GM18951 (cell line): ENCODE measurements around the gene EFEMP2.
"Not testable (repeated sequence)": the region's sequence is repeated elsewhere in the genome, so short reads cannot be mapped to it uniquely, and the experiment has no call there.

Experiments
- POLR2A ChIP-seq: IDR thresholded peaks from 4 replicates; pipeline ENCODE4 v1.6.1; 2011; ENCODE audit warnings: mild to moderate bottlenecking; ENCODE audit not compliant: insufficient read length, insufficient read depth; ENCODE audit errors: extremely low read depth
- in situ Hi-C: fragments of 300-500 bp; cut with MboI; formaldehyde crosslinking; loops from one replicate; pipeline ENCODE4 v1.12.0; 2022; ENCODE audit warnings: low sequenced_read_pairs, mixed read lengths, inconsistent platforms; ENCODE audit not compliant: unreplicated experiment

Gene EFEMP2

DNA sequence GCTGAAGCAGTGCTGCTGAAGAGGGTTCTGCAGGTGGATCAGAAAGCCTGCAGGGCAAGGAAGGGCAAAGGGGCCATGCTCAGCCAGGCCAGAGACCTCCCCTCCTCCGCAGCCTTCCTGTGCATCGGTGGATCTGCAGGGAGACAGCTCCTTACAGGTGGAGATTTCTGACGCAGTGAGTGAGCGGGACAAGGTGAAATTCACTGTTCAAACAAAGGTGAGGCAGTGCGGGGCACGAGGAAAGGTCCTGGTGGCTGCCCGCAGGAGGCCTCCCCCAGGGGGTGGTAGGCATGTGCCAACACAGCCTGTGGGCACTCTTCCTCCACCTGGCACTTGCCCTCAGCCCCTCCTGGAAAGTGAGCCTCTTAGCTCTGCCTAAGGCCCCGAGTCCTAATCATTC is 23.2 kb downstream of the EFEMP2 start:
- no peak for TF ChIP-seq POLR2A
- in situ Hi-C loops, result no loop called here

DNA sequence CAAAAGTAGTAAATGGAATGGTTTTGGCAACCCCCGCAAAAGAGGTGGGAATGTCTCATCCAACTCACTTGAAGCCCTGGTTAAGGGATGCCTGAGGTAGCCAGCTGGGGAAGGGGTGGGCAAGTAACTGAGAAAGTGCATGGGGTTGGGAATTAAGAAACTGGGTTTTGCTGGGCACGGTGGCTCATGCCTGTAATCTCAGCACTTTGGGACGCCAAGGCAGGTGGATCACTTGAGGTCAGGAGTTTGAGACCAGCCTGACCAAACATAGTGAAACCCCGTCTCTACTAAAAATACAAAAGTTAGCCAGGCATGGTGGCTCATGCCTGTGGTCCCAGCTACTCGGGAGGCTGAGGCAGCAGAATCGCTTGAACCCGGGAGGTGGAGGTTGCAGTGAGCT is 23.9 kb downstream of the EFEMP2 start:
- in situ Hi-C loops, result not testable (repeated sequence)

DNA sequence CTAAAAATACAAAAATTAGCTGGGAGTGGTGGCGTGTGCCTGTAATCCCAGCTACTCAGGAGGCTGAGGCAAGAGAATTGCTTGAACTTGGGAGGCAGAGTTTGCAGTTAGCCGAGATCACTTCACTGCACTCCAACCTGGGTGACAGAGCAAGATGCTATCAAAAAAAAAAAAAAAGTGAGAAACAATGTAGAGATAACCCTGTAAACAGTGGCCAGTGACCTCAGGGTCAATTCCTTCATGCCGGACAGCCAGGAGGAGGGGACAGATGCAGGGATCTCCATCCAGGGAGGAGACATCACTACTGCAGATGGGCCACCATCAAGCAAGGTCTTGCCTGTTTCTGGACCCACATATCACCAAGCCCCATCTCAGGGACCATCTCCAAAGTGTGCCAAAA is 24.9 kb downstream of the EFEMP2 start:
- in situ Hi-C loops, result no loop called here
- TF ChIP-seq POLR2A, result no peak

DNA sequence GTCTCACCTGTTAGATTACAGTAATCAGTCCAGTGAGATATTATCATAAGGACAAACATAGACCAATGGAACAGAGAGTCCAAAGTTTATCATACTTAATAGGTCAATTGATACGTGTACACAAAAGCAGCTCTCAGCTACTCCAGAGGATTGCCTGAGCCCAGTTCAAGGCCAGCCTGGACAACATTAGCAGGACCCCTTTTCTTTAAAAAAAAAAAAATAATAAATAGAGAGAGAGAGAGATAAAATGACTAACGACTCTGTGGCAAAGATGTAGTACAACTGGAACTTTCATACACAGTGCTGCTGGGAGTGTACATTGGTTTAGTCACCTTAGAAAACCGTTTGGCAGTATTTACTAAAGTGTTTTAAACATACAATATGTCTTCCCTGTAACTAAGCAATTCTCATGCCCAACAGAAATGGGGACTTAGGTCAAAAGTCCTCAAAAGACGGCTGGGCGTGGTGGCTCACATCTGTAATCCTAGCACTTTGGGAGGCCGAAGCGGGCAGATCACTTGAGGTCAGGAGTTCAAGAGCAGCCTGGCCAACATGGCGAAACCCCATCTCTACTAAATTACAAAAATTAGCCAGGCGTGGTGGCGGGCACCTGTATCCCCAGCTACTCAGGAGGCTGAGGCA is 28.2 kb downstream of the EFEMP2 start:
- in situ Hi-C loops, result no loop called here
- no peak for TF ChIP-seq POLR2A

DNA sequence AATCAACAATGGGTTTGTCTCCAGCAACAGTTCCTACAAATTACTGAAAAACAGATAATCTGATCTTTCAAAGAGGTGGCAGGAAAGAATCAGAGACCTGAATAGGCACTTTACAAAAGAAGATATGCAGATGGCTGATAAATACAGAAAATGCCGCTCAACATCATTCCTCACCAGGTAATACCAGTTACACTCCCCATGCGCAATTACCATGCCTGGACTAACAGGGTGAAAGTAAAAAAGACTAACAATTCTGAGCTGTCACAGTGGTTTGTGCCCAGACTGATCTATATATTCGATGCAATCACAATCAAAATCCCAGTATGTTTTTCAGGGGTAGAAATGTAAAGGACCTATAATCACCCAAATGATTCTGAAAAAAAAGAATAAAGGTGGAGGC is 28.8 kb downstream of the EFEMP2 start:
- in situ Hi-C loops, result no loop called here

DNA sequence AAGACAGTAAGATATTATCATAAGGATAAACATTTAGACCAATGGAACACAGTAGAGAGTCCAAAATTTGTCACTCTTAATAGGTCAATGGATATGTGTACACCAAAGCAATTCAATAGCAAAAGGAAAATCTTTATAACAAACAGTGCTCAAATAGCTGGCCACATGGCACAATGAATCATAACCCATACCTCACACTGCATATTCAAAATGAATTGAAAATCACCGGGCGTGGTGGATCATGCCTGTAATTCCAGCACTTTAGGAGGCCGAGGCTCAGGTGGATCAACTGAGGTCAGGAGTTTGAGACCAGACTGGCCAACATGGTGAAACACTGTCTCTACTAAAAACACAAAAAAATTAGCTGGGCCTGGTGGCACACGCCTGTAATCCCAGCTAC is 30.5 kb downstream of the EFEMP2 start:
- TF ChIP-seq POLR2A, result no peak
- in situ Hi-C loops, result no loop called here

More for the DNA sequence above, 28.8 kb downstream of the EFEMP2 start:
- TF ChIP-seq POLR2A, result no peak

DNA sequence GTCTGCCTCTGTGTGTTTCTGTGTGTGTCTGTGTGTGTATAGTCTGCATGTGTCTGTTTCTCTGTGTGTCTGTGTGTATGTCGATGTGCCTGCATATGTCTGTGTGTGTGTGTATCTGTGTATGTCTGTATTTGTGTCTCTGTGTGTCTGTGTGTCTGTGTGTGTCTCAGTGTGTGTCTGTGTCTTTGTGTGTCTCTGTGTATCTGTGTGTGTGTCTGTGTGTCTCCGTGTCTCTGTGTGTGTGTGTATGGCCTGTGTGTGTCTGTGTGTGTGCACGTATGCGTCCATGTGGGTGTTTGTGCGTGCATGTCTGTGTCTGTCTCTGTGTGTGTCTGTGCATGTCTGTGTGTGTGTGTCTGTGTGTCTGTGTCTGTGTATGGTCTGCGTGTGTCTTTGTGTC is 38.4 kb downstream of the EFEMP2 start:
- no peak for TF ChIP-seq POLR2A
- in situ Hi-C loops, result no loop called here

DNA sequence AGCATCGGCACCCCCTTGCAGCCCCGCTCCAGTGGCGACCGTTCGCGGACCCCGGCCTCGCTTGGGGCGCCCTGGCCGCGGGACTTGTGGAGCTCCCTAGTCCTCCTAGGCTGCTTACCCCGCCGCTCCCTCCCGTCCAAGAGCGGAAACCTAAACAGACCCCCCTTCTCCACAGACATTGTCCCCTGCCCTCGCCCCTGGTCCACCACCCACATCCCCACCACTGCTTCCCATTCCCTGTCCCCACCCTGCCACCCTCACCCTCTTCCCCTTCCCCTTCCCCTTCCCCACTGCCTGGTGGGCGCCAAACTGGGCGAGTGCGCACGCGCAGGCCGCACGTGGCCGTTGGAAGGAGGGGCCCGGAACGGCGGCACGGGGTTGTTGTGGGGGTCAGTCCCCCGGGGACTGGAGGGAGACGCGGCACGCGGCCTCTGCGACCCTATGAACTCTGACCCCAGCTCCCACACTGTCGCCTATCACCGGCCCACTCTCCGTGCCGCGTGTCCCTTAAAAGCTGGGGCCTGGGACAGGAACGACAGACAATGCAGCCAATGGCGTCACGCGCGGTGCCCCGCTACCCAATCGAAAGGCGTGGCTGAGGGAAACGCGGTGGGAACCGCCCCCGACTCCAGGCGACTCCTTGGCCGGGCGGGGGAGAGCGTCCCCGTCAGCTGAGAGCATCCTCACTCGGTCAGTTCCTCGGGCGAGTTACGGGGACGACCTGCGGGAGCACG is 39.1 kb downstream of the EFEMP2 start, which contains the start of gene SNX32:
TSS of gene SNX32 (plus strand) at position 667 of the 734 bp plus-strand sequence. CDS start 103 bp downstream, outside the sequence.
- in situ Hi-C loops, result no loop called here

DNA sequence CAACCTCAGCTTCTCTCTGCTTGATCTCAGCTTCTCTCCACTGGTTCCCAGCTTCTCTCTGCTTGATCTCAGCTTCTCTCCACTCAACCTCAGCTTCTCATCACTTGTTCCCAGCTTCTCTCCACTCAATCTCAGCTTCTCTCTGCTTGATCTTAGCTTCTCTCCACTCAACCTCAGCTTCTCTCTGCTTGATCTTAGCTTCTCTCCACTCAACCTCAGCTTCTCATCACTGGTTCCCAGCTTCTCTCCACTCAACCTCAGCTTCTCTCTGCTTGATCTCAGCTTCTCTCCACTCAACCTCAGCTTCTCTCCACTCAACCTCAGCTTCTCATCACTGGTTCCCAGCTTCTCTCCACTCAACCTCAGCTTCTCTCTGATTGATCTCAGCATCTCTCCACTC is 40.4 kb downstream of the EFEMP2 start:
- in situ Hi-C loops, result not testable (repeated sequence)

More for the DNA sequence above, 39.1 kb downstream of the EFEMP2 start, which contains the start of gene SNX32:
- peak; percentile 36 for TF ChIP-seq POLR2A

DNA sequence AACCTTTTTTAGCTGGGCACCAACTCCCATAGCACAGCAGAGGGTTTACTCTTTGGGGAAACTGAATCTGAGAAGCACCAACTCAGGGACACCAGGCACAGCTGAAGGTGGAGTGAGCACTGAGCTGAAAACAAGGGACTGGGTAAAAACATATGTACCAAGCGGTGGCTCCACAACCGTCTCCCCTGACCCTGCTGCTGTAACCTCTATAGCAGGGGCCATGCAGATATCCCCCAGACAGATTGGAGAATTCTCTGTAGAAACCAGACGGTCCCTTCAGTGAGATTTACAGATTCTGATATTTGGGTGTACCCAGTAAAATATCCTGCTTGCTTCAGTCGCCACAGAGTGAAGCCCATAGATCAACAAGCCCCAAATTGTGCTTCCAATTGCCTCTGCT is 43.1 kb downstream of the EFEMP2 start:
- TF ChIP-seq POLR2A, result no peak

DNA sequence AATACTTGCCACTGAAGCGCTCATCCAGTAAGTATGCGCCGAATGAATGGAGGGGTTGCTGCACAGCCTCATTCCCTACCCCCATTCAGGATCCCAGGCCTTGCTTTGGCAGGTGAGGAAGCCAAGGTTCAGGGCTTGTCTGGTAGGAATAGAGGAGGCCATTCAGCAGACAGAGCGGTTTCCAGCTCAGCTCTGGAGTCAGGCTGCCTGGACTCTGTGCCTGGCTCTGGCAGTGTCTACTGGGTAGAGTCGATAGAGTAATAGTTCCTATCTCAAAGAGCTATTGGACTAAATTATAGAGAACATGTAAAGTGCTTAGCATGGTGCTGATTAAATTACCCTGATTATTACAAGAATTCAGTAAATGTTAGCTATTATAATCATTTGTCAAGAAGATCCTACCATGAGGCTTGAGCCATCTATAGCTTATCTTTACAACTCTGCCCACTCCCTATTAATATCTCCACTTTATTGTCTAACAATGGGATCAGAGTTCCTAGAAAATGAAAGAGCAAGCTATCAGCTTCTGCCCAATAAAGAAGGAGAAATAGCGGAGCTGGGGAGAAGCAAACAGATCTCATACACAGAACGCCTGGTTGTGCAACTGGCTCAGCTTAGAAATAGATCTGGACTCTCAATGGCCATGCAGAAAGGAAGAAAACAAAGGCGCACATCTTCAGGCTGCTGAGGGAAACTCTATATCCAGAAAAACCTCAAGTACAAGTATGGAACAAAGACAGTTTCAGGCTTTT is 45.4 kb downstream of the EFEMP2 start:
- TF ChIP-seq POLR2A, result no peak

More for the DNA sequence above, 43.1 kb downstream of the EFEMP2 start:
- in situ Hi-C loops, result loop anchor here (10.0 kb wide), 1 partner anchor 105 kb away; the partner anchor contains the start of gene RNASEH2C

DNA sequence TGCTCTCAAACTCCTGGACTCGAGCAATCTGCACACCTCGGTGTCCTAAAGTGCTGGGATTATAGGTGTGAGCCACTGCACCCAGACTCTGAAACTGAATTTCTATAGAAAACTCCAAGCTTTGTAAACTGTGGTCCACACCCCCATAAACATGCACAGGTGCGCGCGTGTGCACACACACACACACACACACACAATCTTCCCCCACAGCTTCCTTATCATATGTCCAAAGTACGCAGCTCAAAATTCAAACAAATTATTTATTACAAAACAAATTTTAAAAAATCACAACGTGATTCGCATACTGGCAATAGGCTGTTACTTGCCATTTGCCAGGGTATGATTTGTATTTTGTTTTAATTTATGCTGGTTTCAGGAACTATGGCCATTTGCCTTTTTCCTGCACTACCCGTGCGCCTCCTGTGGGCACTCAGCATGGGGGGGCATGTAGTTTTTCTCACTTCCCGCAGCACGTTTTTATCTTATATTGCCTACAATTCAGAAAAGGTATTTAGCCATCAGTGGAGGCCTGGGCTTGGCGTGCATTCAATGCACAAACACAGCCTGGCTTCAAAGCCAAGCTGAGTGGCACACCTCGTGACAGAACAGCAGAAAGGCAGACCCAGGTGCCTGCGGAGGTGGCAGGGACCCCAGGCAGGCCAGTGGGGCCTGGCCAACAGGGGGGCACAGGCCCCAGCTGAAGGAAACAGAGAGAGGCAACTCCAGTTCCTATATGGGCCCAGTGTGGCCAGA is 49.6 kb downstream of the EFEMP2 start:
- TF ChIP-seq POLR2A, result no peak
- in situ Hi-C loops, result loop anchor here (10.0 kb wide), 1 partner anchor 98 kb away; the partner anchor contains the start of gene RNASEH2C

More for the DNA sequence above, 45.4 kb downstream of the EFEMP2 start:
- in situ Hi-C loops, result loop anchor here (10.0 kb wide), 1 partner anchor 102 kb away; the partner anchor contains the start of gene RNASEH2C

DNA sequence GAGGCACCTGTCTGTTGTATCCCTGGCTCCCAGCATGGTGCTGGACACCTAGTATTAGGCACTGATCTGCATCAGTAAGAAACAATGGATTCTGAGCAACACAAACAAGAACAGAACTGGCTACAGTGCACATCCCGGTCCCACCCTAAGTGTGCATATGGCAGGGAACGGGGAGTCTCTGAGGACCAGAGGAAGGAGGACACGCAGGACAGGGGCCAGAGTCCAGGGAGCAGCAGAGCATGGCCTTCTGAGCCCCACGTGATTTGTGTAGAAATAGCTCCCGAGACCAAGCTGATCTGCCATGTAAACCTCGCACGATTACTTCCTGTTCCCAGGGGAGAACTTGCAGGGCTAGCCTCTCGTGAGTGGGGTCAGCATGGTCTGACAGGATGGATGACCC is 51.5 kb downstream of the EFEMP2 start:
- in situ Hi-C loops, result loop anchor here (10.0 kb wide), 1 partner anchor 96 kb away; the partner anchor contains the start of gene RNASEH2C
- no peak for TF ChIP-seq POLR2A
